22Rv1 (cell line): ENCODE results near the gene MEGF10.
"Not testable (repeated sequence)": the region's sequence is repeated elsewhere in the genome, so short reads cannot be mapped to it uniquely, and the experiment has no call there.

ENCODE experiments used
- H3K27ac ChIP-seq: fragments of 450-650 bp; 2 replicates; pipeline ENCODE4 v1.5.1; 2017
- CTCF ChIP-seq: fragments of 450-650 bp; IDR thresholded peaks from 2 replicates; pipeline ENCODE4 v1.5.1; 2017; ENCODE audit warnings: mild to moderate bottlenecking
- ZFX ChIP-seq: fragments of 450-650 bp; IDR thresholded peaks from 2 replicates; pipeline ENCODE4 v1.6.1; 2017; ENCODE audit warnings: antibody characterized with exemption, borderline replicate concordance

Gene MEGF10

GRCh38 chr5:127290019-127290945 lies at the start of gene MEGF10:
Gene MEGF10, plus strand, starts transcription at chr5:127290796. Its CDS starts 40,513 bp downstream, at chr5:127331309.
- TF ChIP-seq CTCF (peak; percentile 64), ZFX (no peak)
- no peak within 1 kb of the TSS for H3K27ac ChIP-seq

GRCh38 chr5:127243011-127243410 lies 47.6 kb upstream of the MEGF10 start:
- TF ChIP-seq ZFX (no peak), CTCF (no peak)

DNA sequence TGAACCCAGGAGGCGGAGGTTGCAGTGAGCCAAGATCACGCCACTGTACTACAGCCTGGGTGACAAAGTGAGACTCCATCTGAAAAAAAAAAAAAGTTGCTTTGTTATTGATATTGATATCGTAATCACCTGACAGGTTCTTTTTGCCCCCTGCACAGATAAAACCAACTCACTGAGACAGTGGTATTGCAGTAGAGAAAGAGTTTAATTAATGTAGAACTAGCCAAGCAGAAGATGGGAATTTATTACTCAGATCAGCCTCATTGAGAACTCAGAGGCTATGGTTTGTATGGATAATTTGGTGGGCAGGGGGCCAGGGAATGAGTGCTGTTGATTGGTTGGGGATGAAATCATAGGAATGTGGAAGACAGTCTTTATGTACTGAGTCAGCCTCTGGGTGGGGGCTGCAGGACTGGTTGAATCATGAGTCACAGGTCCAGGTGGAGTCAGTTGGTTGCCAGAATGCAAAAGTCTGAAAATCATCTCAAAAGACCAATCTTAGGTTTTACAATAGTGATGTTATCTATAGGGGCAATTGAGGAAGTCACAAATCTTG lies 35.8 kb upstream of the MEGF10 start:
- H3K27ac ChIP-seq: no peak overlapping the region
- no peak for TF ChIP-seq ZFX
- no peak for TF ChIP-seq CTCF

More at GRCh38 chr5:127243011-127243410, 47.6 kb upstream of the MEGF10 start:
- no peak overlapping the region for H3K27ac ChIP-seq

- no peak for TF ChIP-seq CTCF
- no peak for TF ChIP-seq ZFX
- no peak overlapping the region for H3K27ac ChIP-seq
These were observed 33.6 kb upstream of the MEGF10 start for GRCh38 chr5:127256886-127257597.

DNA sequence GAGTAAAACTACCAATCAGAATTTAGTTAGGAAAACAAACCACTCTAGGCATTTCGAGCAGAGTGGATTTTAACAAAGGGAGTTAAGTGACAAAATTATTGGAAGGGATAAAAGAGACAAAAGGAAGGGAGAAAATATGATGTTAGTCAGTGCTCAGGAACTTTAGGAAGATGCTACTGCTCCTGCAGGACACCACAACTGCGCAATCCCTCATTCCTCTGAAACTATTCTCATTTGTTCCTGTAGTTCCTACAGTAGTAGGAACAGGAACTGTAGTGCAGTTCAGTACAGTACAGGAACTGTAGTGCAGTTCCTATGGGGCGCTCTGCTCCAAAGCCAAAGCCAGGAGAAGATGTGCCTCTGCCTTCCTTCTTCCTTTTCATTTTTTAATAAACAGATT lies 29.9 kb upstream of the MEGF10 start:
- H3K27ac ChIP-seq: no peak overlapping the region
- no peak for TF ChIP-seq ZFX
- no peak for TF ChIP-seq CTCF

GRCh38 chr5:127265473-127265872 lies 25.1 kb upstream of the MEGF10 start:
- not testable (repeated sequence) for H3K27ac ChIP-seq

GRCh38 chr5:127268342-127268741 lies 22.3 kb upstream of the MEGF10 start:
- H3K27ac ChIP-seq: not testable (repeated sequence)

GRCh38 chr5:127270713-127271112 lies 19.9 kb upstream of the MEGF10 start:
- not testable (repeated sequence) for H3K27ac ChIP-seq
